ENCODE measurements around the gene EEFSEC.

The EEFSEC gene

GRCh38 chr3:128419311-128419710, 266.0 kb downstream of the EEFSEC start:
- no peak for DNase-seq

GRCh38 chr3:128420289-128420688, 267.0 kb downstream of the EEFSEC start:
- DNase-seq, result no peak

GRCh38 chr3:128420720-128421438, 267.6 kb downstream of the EEFSEC start:
- no peak for DNase-seq

GRCh38 chr3:128421439-128421836, 268.2 kb downstream of the EEFSEC start:
- no peak for DNase-seq

GRCh38 chr3:128421966-128422365, 268.7 kb downstream of the EEFSEC start:
- no peak for DNase-seq

- no peak for DNase-seq
These were observed 269.7 kb downstream of the EEFSEC start for GRCh38 chr3:128422762-128423524.

GRCh38 chr3:128423525-128424147, 270.4 kb downstream of the EEFSEC start:
- DNase-seq, result no peak

- no peak for DNase-seq
These were observed 271.3 kb downstream of the EEFSEC start for GRCh38 chr3:128424508-128425069.

- no peak for DNase-seq
These were observed 272.0 kb downstream of the EEFSEC start for GRCh38 chr3:128425142-128425845.

GRCh38 chr3:128425846-128426127, 272.5 kb downstream of the EEFSEC start:
- no peak for DNase-seq

- peak; percentile 39 for DNase-seq
These were observed 273.0 kb downstream of the EEFSEC start for GRCh38 chr3:128426128-128426921.

- DNase-seq, result no peak
These were observed 274.0 kb downstream of the EEFSEC start for GRCh38 chr3:128427175-128427857.

- DNase-seq, result no peak
These were observed 274.9 kb downstream of the EEFSEC start for GRCh38 chr3:128427872-128428822.

- no peak for DNase-seq
These were observed 276.0 kb downstream of the EEFSEC start for GRCh38 chr3:128429275-128429674.

GRCh38 chr3:128429751-128430150, 276.5 kb downstream of the EEFSEC start:
- DNase-seq, result no peak

GRCh38 chr3:128430301-128430700, 277.0 kb downstream of the EEFSEC start:
- DNase-seq, result no peak

GRCh38 chr3:128430731-128431130, 277.4 kb downstream of the EEFSEC start:
- DNase-seq, result no peak

GRCh38 chr3:128431803-128432300, 278.6 kb downstream of the EEFSEC start:
- no peak for DNase-seq

- peak; percentile 61 for DNase-seq
These were observed 279.2 kb downstream of the EEFSEC start for GRCh38 chr3:128432301-128432970.

Measured in NCI-H774 (cell line).